NOMO-1 (cell line): Measurements from ENCODE around the gene GJB3.
A peak's percentile ranks its signal among the peaks of the same experiment; 100 is the strongest.
"Not testable (repeated sequence)": the region's sequence is repeated elsewhere in the genome, so short reads cannot be mapped to it uniquely, and the experiment has no call there.

Experiments used
- DNase-seq, 2 experiments: peaks; one replicate each; lab custom pipeline; 2025; ENCODE audit not compliant: unreplicated experiment in 2 of 2; lab: John Stamatoyannopoulos, UW

GJB3 gene

GRCh38 chr1:34818862-34819261 lies 37.8 kb downstream of the GJB3 start:
- DNase-seq = not testable (repeated sequence)

- DNase-seq = peak in 1 of 2 experiments; percentile 54
Measured at GRCh38 chr1:34822202-34822601, 41.2 kb downstream of the GJB3 start.

GRCh38 chr1:34824817-34825454 lies 43.9 kb downstream of the GJB3 start:
- DNase-seq = no peak

DNA sequence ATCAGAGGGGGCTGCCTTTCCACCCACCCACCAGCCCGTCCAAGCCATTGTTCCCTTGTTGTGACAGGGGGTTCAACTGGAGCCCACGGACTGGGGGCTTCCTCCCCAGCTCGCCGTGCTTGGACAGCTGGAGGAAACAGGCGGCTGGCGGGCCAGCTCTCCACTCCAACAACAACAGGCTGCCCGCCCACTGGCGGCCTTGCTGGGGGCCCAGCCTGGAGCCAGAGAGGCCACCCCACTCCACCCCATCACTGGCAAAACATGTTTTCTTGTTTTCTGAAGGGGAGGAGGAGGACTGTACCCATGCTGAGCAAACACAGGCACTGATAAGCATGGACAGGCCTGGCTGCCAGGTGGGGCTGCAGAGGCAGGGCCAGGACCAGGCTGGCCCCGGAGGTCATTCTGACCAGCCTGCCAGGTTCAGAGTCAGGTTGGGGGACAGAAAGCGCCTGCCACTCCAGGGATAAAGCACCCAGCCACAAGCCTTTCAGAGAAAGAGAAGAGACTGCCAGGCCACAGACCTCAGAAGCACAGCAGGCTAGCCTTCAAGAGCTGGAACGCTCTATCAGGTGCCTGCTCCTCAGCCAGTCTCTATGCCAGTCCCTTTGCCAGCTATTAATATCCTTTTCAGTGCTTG lies 44.6 kb downstream of the GJB3 start:
- DNase-seq = no peak

- DNase-seq = no peak
Measured at GRCh38 chr1:34827341-34827941, 46.4 kb downstream of the GJB3 start.

GRCh38 chr1:34828611-34829010 lies 47.6 kb downstream of the GJB3 start:
- DNase-seq = no peak

DNA sequence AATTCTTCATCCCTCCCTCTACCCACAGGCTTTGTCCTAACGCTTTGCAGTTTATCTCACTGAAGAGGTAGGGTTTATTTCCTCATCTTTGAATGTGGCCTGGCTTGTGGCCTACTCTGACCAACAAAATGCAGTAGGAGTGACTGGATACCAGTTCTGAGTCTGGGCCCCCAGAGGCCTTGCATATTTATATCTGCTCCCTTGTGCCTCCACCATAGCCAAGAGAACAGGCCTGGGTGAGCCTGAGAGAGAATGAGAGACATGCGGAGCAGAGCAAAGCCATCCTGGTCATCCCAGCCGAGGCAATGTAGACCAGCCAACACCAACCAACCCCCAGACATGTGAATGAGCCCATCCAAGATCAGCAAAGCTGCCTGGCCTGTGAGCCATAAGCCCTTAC lies 48.2 kb downstream of the GJB3 start:
- DNase-seq = peak in 1 of 2 experiments; percentile 1

GRCh38 chr1:34831721-34832246 lies 50.8 kb downstream of the GJB3 start:
- DNase-seq = no peak

DNA sequence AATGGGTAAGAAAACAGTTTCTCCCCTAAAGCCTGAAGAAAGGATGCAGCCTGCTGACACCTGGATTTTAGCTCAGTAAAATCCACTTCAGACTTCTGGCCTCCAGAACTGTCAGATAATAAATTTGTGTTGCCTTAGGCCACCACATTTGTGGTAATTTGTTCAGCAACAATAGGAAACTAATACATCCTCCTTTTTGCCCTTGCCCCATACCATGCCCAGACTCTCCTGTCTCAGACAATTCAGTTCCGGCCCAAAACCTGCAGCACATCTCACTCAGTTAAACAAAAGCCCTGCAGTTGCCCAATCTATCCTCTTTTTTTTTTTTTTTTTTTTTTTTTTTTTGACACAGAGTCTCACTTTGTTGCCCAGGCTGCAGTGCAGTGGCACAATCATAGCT lies 52.7 kb downstream of the GJB3 start:
- DNase-seq = peak; percentile 25 to 55
